ENCODE data around the gene NBEAL2.

The NBEAL2 gene

DNA sequence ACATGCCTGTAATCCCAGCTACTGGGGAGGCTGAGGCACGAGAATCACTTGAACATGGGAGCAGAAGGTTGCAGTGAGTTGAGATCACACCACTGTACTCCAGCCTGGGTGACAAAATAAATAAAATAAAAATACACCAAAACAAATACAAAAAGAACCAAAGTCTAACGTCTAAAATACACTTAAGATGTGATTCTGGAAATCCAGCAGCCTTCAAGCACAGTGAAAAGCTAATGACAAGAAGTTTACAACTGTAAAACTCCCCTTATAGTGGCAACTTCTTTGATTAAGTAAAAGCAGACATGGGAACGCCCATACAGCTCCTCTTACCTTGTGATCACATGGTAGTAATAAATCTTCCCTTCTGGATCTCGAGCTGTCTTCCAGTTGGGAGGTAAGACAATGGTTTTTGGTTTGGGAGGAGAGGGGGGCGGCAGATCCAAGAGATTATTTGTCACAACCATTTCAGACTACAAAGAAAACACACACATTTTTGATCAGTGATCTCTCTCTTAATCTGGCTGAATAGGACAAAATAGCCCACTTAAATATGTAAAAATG, 62.8 kb downstream of the NBEAL2 start:
- Histone ChIP-seq H3K27me3 (replicated peaks; ENCODE audit: control insufficient read depth, insufficient read depth, low read length) (no peaks in the 10 kb centered on the region), H3K36me3 (ENCODE audit: control insufficient read depth, insufficient read depth, low read length) (peaks cover 7% of the 10 kb centered on the region), H3K4me3 (replicated peaks; ENCODE audit: low read depth, low read length) (no peak overlapping the region)
- DNase-seq (ENCODE audit: extremely low read depth, insufficient read length) = no peak
- TF ChIP-seq CTCF (IDR thresholded peaks at IDR 0.05; ENCODE audit: insufficient read depth, low read length, poor library complexity, severe bottlenecking) = no peak

DNA sequence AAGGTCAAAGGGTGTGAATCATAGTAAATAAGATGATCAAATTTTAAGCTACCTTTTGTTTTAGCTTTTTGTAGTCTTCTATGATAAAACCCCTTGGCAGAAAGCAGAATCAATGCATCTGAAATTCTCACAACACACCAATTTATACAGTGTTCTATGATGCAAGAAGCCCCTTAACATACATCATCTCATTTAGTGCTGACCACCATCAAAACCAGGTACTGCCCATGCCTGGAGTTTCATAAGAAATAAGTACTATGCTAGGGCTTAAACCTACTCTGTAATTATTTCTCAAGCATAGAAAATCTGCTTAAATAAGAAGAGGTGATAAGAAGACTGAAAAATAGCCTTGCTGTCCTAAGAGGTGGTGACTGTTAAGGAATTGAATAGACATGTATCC, 67.6 kb downstream of the NBEAL2 start:
- Histone ChIP-seq H3K27me3 (replicated peaks; ENCODE audit: control insufficient read depth, insufficient read depth, low read length) (no peaks in the 10 kb centered on the region), H3K36me3 (ENCODE audit: control insufficient read depth, insufficient read depth, low read length) (peaks cover 2% of the 10 kb centered on the region; the same call in 1 of the 2 replicates), H3K4me3 (replicated peaks; ENCODE audit: low read depth, low read length) (no peak overlapping the region)
- TF ChIP-seq CTCF (IDR thresholded peaks at IDR 0.05; ENCODE audit: insufficient read depth, low read length, poor library complexity, severe bottlenecking) = no peak
- no peak for DNase-seq (ENCODE audit: extremely low read depth, insufficient read length)

- Histone ChIP-seq H3K4me3 (replicated peaks; ENCODE audit: low read depth, low read length) (no peak overlapping the region), H3K27me3 (replicated peaks; ENCODE audit: control insufficient read depth, insufficient read depth, low read length) (no peaks in the 10 kb centered on the region), H3K36me3 (ENCODE audit: control insufficient read depth, insufficient read depth, low read length) (peaks cover 2% of the 10 kb centered on the region; the same call in 1 of the 2 replicates)
- no peak for TF ChIP-seq CTCF (IDR thresholded peaks at IDR 0.05; ENCODE audit: insufficient read depth, low read length, poor library complexity, severe bottlenecking)
- DNase-seq (ENCODE audit: extremely low read depth, insufficient read length) = no peak
These were observed 68.2 kb downstream of the NBEAL2 start for GRCh38 chr3:47047673-47048072.

GRCh38 chr3:47054412-47054811, 74.9 kb downstream of the NBEAL2 start:
- no peak for TF ChIP-seq CTCF (IDR thresholded peaks at IDR 0.05; ENCODE audit: insufficient read depth, low read length, poor library complexity, severe bottlenecking)
- H3K36me3 ChIP-seq (ENCODE audit: control insufficient read depth, insufficient read depth, low read length) = peaks cover 4% of the 10 kb centered on the region
- no peaks in the 10 kb centered on the region for H3K27me3 ChIP-seq (replicated peaks; ENCODE audit: control insufficient read depth, insufficient read depth, low read length)
- no peak overlapping the region for H3K4me3 ChIP-seq (replicated peaks; ENCODE audit: low read depth, low read length)
- DNase-seq (ENCODE audit: extremely low read depth, insufficient read length) = no peak

DNA sequence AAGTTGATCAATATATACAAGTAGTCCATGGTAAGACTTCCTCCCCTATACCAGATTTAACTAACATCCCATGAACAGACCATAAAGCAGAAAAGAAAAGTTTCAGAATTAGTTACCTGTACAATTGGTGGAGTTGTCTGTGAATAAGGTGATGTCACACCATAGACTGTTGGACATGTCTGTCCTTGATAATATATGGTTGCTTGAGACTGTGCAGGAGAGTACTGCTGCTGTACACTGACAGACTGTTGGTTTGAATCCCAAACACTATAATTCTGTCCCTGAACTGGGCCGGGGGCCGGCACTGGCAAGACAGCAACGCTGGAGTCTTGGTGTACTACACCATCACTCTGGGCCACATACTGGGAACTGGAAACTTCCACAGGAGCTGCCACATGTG, 77.2 kb downstream of the NBEAL2 start:
- peaks cover 4% of the 10 kb centered on the region for H3K36me3 ChIP-seq (ENCODE audit: control insufficient read depth, insufficient read depth, low read length)
- no peak overlapping the region for H3K4me3 ChIP-seq (replicated peaks; ENCODE audit: low read depth, low read length)
- DNase-seq (ENCODE audit: extremely low read depth, insufficient read length) = no peak
- H3K27me3 ChIP-seq (replicated peaks; ENCODE audit: control insufficient read depth, insufficient read depth, low read length) = no peaks in the 10 kb centered on the region
- TF ChIP-seq CTCF (IDR thresholded peaks at IDR 0.05; ENCODE audit: insufficient read depth, low read length, poor library complexity, severe bottlenecking) = no peak

DNA sequence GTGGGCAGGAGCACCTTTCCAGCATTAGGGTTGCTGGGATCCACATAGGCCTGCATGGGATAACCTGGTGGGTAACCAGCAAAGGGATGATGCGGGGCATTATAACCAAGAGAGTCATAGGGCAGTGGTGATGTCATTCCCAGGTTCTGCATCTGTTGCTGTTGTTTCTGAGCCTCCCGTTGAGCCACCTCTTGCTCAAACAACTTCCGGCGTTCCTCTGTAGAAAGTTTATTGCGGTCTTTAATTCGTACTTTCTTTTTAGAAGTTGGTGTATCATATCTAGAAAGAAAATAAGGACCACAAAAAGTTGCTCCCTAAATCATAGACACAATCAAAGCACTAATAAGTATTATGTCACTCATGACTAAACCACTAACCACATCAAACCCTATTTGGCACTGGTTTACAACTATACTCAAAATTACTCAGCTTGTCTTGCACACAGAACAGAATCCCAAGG, 77.8 kb downstream of the NBEAL2 start:
- DNase-seq (ENCODE audit: extremely low read depth, insufficient read length) = no peak
- TF ChIP-seq CTCF (IDR thresholded peaks at IDR 0.05; ENCODE audit: insufficient read depth, low read length, poor library complexity, severe bottlenecking) = no peak
- no peaks in the 10 kb centered on the region for H3K27me3 ChIP-seq (replicated peaks; ENCODE audit: control insufficient read depth, insufficient read depth, low read length)
- H3K36me3 ChIP-seq (ENCODE audit: control insufficient read depth, insufficient read depth, low read length) = peaks cover 4% of the 10 kb centered on the region
- no peak overlapping the region for H3K4me3 ChIP-seq (replicated peaks; ENCODE audit: low read depth, low read length)

Measured in GM06990 (cell line).